HG03342 (cell line): ENCODE data around the gene HPS5.

Source experiments
- ATAC-seq: cut with Tn5 transposase; IDR thresholded peaks from one replicate; pipeline ENCODE4 v1.9.1; 2021; ENCODE audit warnings: mild to moderate bottlenecking, moderate library complexity; ENCODE audit not compliant: unreplicated experiment

HPS5 gene

GRCh38 chr11:18319914-18320313, 2.0 kb downstream of the HPS5 start:
- no peak for ATAC-seq

- no peak for ATAC-seq
Measured at GRCh38 chr11:18317551-18317950, 4.4 kb downstream of the HPS5 start.

GRCh38 chr11:18315893-18316292, 6.0 kb downstream of the HPS5 start:
- no peak for ATAC-seq

GRCh38 chr11:18314784-18315523, 7.0 kb downstream of the HPS5 start:
- ATAC-seq: no peak

GRCh38 chr11:18313965-18314763, 7.8 kb downstream of the HPS5 start:
- no peak for ATAC-seq

GRCh38 chr11:18312663-18313420, 9.1 kb downstream of the HPS5 start:
- no peak for ATAC-seq

GRCh38 chr11:18312012-18312411, 9.9 kb downstream of the HPS5 start:
- ATAC-seq: no peak

GRCh38 chr11:18310800-18311340, 11.1 kb downstream of the HPS5 start:
- ATAC-seq: peak; percentile 72

GRCh38 chr11:18309691-18310090, 12.2 kb downstream of the HPS5 start:
- no peak for ATAC-seq

GRCh38 chr11:18308242-18308641, 13.7 kb downstream of the HPS5 start:
- no peak for ATAC-seq

GRCh38 chr11:18307461-18308139, 14.3 kb downstream of the HPS5 start:
- ATAC-seq: no peak

- no peak for ATAC-seq
Measured at GRCh38 chr11:18304745-18305144, 17.2 kb downstream of the HPS5 start.

GRCh38 chr11:18299721-18300120, 22.2 kb downstream of the HPS5 start:
- no peak for ATAC-seq

- no peak for ATAC-seq
Measured at GRCh38 chr11:18295316-18295715, 26.6 kb downstream of the HPS5 start.

- ATAC-seq: no peak
Measured at GRCh38 chr11:18294862-18295261, 27.1 kb downstream of the HPS5 start.

GRCh38 chr11:18288911-18289310, 33.0 kb downstream of the HPS5 start:
- ATAC-seq: no peak

- ATAC-seq: no peak
Measured at GRCh38 chr11:18285841-18286240, 36.1 kb downstream of the HPS5 start.

GRCh38 chr11:18282626-18283025, 39.3 kb downstream of the HPS5 start:
- no peak for ATAC-seq

- ATAC-seq: peak; percentile 84
Measured at GRCh38 chr11:18280438-18281045, 41.4 kb downstream of the HPS5 start.

GRCh38 chr11:18277565-18278271, 44.2 kb downstream of the HPS5 start:
- no peak for ATAC-seq
